Smooth muscle cell (in vitro differentiated cells): ENCODE results near the gene LHPP. TPM values are rescaled to one million over a fixed set of nuclear protein-coding genes. Genes with fewer than 3 reads are reported as not detected.
"Not testable (repeated sequence)": the region's sequence is repeated elsewhere in the genome, so short reads cannot be mapped to it uniquely, and the experiment has no call there.

Experiments
- DNase-seq: peaks from one replicate; lab custom pipeline; 2025; ENCODE audit not compliant: unreplicated experiment; lab: John Stamatoyannopoulos, UW
- H2AFZ ChIP-seq: fragments of 200-600 bp; sonication (generic); 2 replicates; pipeline ENCODE4 v1.6.0; 2016; ENCODE audit warnings: antibody characterized with exemption, low read depth, mild to moderate bottlenecking
- H3F3A ChIP-seq: fragments of 200-600 bp; sonication (generic); 2 replicates; pipeline ENCODE4 v1.6.0; 2017; ENCODE audit warnings: antibody characterized with exemption, low read depth
- H3K27ac ChIP-seq: fragments of 200-600 bp; sonication (generic); 2 replicates; pipeline ENCODE4 v1.5.1; 2016; ENCODE audit warnings: low read depth, mild to moderate bottlenecking
- H3K27me3 ChIP-seq: fragments of 200-600 bp; sonication (generic); 2 replicates; pipeline ENCODE4 v1.6.1; 2016; ENCODE audit warnings: low read depth, mild to moderate bottlenecking
- H3K36me3 ChIP-seq: fragments of 200-600 bp; sonication (generic); 2 replicates; pipeline ENCODE4 v1.5.1; 2016; ENCODE audit warnings: low read depth
- H3K4me1 ChIP-seq: fragments of 200-600 bp; sonication (generic); 2 replicates; pipeline ENCODE4 v1.5.1; 2016; ENCODE audit warnings: low read depth
- H3K4me2 ChIP-seq: fragments of 200-600 bp; sonication (generic); 2 replicates; pipeline ENCODE4 v1.6.0; 2016; ENCODE audit warnings: mild to moderate bottlenecking
- H3K4me3 ChIP-seq: fragments of 200-600 bp; sonication (generic); 2 replicates; pipeline ENCODE4 v1.5.1; 2016; ENCODE audit warnings: mild to moderate bottlenecking
- H3K79me2 ChIP-seq: fragments of 200-600 bp; sonication (generic); 2 replicates; pipeline ENCODE4 v1.6.0; 2016; ENCODE audit warnings: low read depth, mild to moderate bottlenecking
- H3K9ac ChIP-seq: fragments of 200-600 bp; sonication (generic); 2 replicates; pipeline ENCODE4 v1.6.0; 2016; ENCODE audit warnings: low read depth
- H3K9me3 ChIP-seq: fragments of 200-600 bp; sonication (generic); replicated peaks from 2 replicates; pipeline ENCODE4 v1.5.1; 2016; ENCODE audit warnings: low read depth
- H4K20me1 ChIP-seq: fragments of 200-600 bp; sonication (generic); 2 replicates; pipeline ENCODE4 v1.6.0; 2016; ENCODE audit warnings: low read depth
- CTCF ChIP-seq: fragments of 200-600 bp; sonication (generic); IDR thresholded peaks from 2 replicates; pipeline ENCODE4 v1.5.1; 2017; ENCODE audit warnings: borderline replicate concordance, mild to moderate bottlenecking, antibody characterized with exemption; ENCODE audit not compliant: insufficient read depth, poor library complexity, severe bottlenecking
- WGBS: methylation state at CpG from one replicate; pipeline ENCODE4 v1.1.7; 2016; ENCODE audit warnings: low lambda C conversion rate; 5-methylcytosine and 5-hydroxymethylcytosine counted together
- polyA plus RNA-seq: library from polyadenylated mRNA; unstranded; fragments of >200 nt; fragmentation: Nextera tagmentation; extraction: Ambion mirVana; gene quantifications from 2 replicates; pipeline ENCODE4 v1.2.1, GENCODE V29; 2016
- total RNA-seq: library from RNA; depleted of rRNA; stranded (reverse); fragments of >200 nt; gene quantifications from 2 replicates; pipeline ENCODE4 v1.2.3, GENCODE V29; 2014

The LHPP gene
- total and polyA plus RNA-seq, 2 experiments from 2014 or later = 7.6 to 14.0 TPM

- no peaks in the 10 kb centered on the region for H3K27me3 ChIP-seq
- no peak overlapping the region for H3K27ac ChIP-seq
- H4K20me1 ChIP-seq = no peaks in the 10 kb centered on the region
- no peak for DNase-seq
- 96% methylated on average over 11 of the region's 11 CpGs for WGBS
- H3K9me3 ChIP-seq = no peaks in the 10 kb centered on the region
- no peak overlapping the region for H2AFZ ChIP-seq
- no peak overlapping the region for H3K4me2 ChIP-seq
- no peaks in the 10 kb centered on the region for H3K36me3 ChIP-seq
- H3K4me1 ChIP-seq = no peaks in the 10 kb centered on the region
- no peak overlapping the region for H3K9ac ChIP-seq
- H3K79me2 ChIP-seq = no peaks in the 10 kb centered on the region
- no peak overlapping the region for H3K4me3 ChIP-seq
- TF ChIP-seq CTCF = no peak
- H3F3A ChIP-seq = no peaks in the 10 kb centered on the region
Observed at GRCh38 chr10:124587811-124588211, 126.2 kb downstream of the LHPP start.

GRCh38 chr10:124588341-124588735 is 126.7 kb downstream of the LHPP start:
- H3K4me1 ChIP-seq, H3K4me2 ChIP-seq, H3K9ac ChIP-seq, H3K79me2 ChIP-seq, H4K20me1 ChIP-seq, H3K27ac ChIP-seq, H3K36me3 ChIP-seq, H3K27me3 ChIP-seq, H3K4me3 ChIP-seq, H2AFZ ChIP-seq, DNase-seq, H3K9me3 ChIP-seq, H3F3A ChIP-seq: not testable (repeated sequence)
- 90% methylated on average over 6 of the region's 6 CpGs for WGBS

- no peak for DNase-seq
- H3K79me2 ChIP-seq = no peaks in the 10 kb centered on the region
- no peak overlapping the region for H3K9ac ChIP-seq
- no peak overlapping the region for H3K4me3 ChIP-seq
- no peaks in the 10 kb centered on the region for H4K20me1 ChIP-seq
- no peak for TF ChIP-seq CTCF
- WGBS = 41% methylated on average over 15 of the region's 15 CpGs
- H3K4me2 ChIP-seq = no peak overlapping the region
- H3K36me3 ChIP-seq = no peaks in the 10 kb centered on the region
- H2AFZ ChIP-seq = no peak overlapping the region
- no peaks in the 10 kb centered on the region for H3F3A ChIP-seq
- H3K4me1 ChIP-seq = no peaks in the 10 kb centered on the region
- H3K27ac ChIP-seq = no peak overlapping the region
- H3K9me3 ChIP-seq = no peaks in the 10 kb centered on the region
- H3K27me3 ChIP-seq = no peaks in the 10 kb centered on the region
Observed at GRCh38 chr10:124588736-124589490, 127.3 kb downstream of the LHPP start.

- no peak for DNase-seq
- Histone ChIP-seq H4K20me1 (no peaks in the 10 kb centered on the region), H3K4me1 (no peaks in the 10 kb centered on the region), H2AFZ (no peak overlapping the region), H3F3A (no peaks in the 10 kb centered on the region), H3K27me3 (no peaks in the 10 kb centered on the region), H3K4me3 (no peak overlapping the region), H3K79me2 (no peaks in the 10 kb centered on the region), H3K36me3 (no peaks in the 10 kb centered on the region), H3K27ac (no peak overlapping the region), H3K4me2 (no peak overlapping the region), H3K9me3 (no peaks in the 10 kb centered on the region), H3K9ac (no peak overlapping the region)
- TF ChIP-seq CTCF = no peak
- WGBS = 95% methylated on average over 20 of the region's 24 CpGs
Observed at GRCh38 chr10:124589491-124590041, 127.9 kb downstream of the LHPP start.
